Astrocyte (in vitro differentiated cells and primary cell): ENCODE data around the gene ADGRG7. TPM values are rescaled to one million over a fixed set of nuclear protein-coding genes. Genes with fewer than 3 reads are reported as not detected.

Experiments used
- DNase-seq: peaks from one replicate; pipeline ENCODE4 v3.0.0-alpha.2; 2010; ENCODE audit warnings: low read depth
- FAIRE-seq: peaks from 2 replicates; lab custom pipeline; 2011; peaks lifted over from hg19 to GRCh38; lab: Jason Lieb, UNC
- H2AFZ ChIP-seq: 2 replicates; pipeline ENCODE4 v1.6.0; 2012; ENCODE audit warnings: low read depth, low read length, inconsistent platforms
- H3K27ac ChIP-seq: 2 replicates; pipeline ENCODE4 v1.5.1; 2011; ENCODE audit warnings: low read depth, low read length, inconsistent platforms
- H3K27me3 ChIP-seq: 2 replicates; pipeline ENCODE4 v1.6.0; 2011; ENCODE audit warnings: low read length, inconsistent platforms; ENCODE audit not compliant: insufficient read depth
- H3K36me3 ChIP-seq: 2 replicates; pipeline ENCODE4 v1.5.1; 2011; ENCODE audit warnings: low read length, inconsistent platforms; ENCODE audit not compliant: insufficient read depth
- H3K4me1 ChIP-seq: 2 replicates; pipeline ENCODE4 v1.5.1; 2011; ENCODE audit warnings: low read length, inconsistent platforms; ENCODE audit not compliant: insufficient read depth
- H3K4me2 ChIP-seq: 2 replicates; pipeline ENCODE4 v1.6.0; 2012; ENCODE audit warnings: low read length, inconsistent platforms
- H3K4me3 ChIP-seq: 2 replicates; pipeline ENCODE4 v1.5.1; 2011; ENCODE audit warnings: low read depth, mild to moderate bottlenecking, low read length, inconsistent platforms; ENCODE audit not compliant: insufficient read depth
- H3K79me2 ChIP-seq: 2 replicates; pipeline ENCODE4 v1.6.0; 2012; ENCODE audit warnings: mild to moderate bottlenecking, low read length, inconsistent platforms; ENCODE audit not compliant: insufficient read depth
- H3K9ac ChIP-seq: 2 replicates; pipeline ENCODE4 v1.6.0; 2012; ENCODE audit warnings: mild to moderate bottlenecking, low read length, inconsistent platforms
- H3K9me3 ChIP-seq: 2 replicates; pipeline ENCODE4 v1.5.1; 2012; ENCODE audit warnings: low read depth, mild to moderate bottlenecking, low read length, inconsistent platforms; ENCODE audit not compliant: insufficient read depth
- H4K20me1 ChIP-seq: 2 replicates; pipeline ENCODE4 v1.6.0; 2012; ENCODE audit warnings: low read length, inconsistent platforms; ENCODE audit not compliant: insufficient read depth
- H3K27ac Mint-ChIP-seq: one replicate; pipeline ENCODE4 v1.8.0; 2021; ENCODE audit warnings: mild to moderate bottlenecking, mixed read lengths; ENCODE audit not compliant: unreplicated experiment
- H3K27me3 Mint-ChIP-seq: one replicate; pipeline ENCODE4 v1.8.0; 2021; ENCODE audit warnings: low read depth, mixed read lengths; ENCODE audit not compliant: unreplicated experiment
- H3K36me3 Mint-ChIP-seq: one replicate; pipeline ENCODE4 v1.8.0; 2021; ENCODE audit warnings: low read depth, mixed read lengths; ENCODE audit not compliant: unreplicated experiment
- H3K4me1 Mint-ChIP-seq: one replicate; pipeline ENCODE4 v1.8.0; 2021; ENCODE audit warnings: low read depth, mixed read lengths; ENCODE audit not compliant: unreplicated experiment
- H3K4me3 Mint-ChIP-seq: one replicate; pipeline ENCODE4 v1.8.0; 2021; ENCODE audit warnings: mild to moderate bottlenecking, moderate library complexity, mixed read lengths; ENCODE audit not compliant: unreplicated experiment
- H3K9me3 Mint-ChIP-seq: one replicate; pipeline ENCODE4 v1.8.0; 2021; ENCODE audit warnings: mild to moderate bottlenecking, mixed read lengths; ENCODE audit not compliant: unreplicated experiment
- CTCF ChIP-seq: IDR thresholded peaks from 2 replicates; pipeline ENCODE4 v1.5.1; 2011; ENCODE audit warnings: low read depth, mild to moderate bottlenecking, inconsistent platforms, low read length, moderate library complexity; ENCODE audit not compliant: insufficient read depth
- EZH2 ChIP-seq: IDR thresholded peaks from 2 replicates; pipeline ENCODE4 v1.6.1; 2012; ENCODE audit warnings: mild to moderate bottlenecking, low read length, inconsistent platforms; ENCODE audit not compliant: insufficient read depth
- total RNA-seq: library from RNA; stranded (reverse); gene quantifications from 2 replicates; pipeline ENCODE4 v1.2.1, GENCODE V29; 2021

The ADGRG7 gene
- total RNA-seq, 1 donor from 2014 or later, result not detected

GRCh38 chr3:100702980-100703345 is 93.6 kb downstream of the ADGRG7 start:
- Mint-ChIP-seq H3K9me3 (peaks cover 3% of the 10 kb centered on the region), H3K4me3 (no peak overlapping the region), H3K4me1 (no peaks in the 10 kb centered on the region), H3K27me3 (peaks cover 19% of the 10 kb centered on the region), H3K36me3 (no peaks in the 10 kb centered on the region), H3K27ac (no peak overlapping the region)
- Histone ChIP-seq H3K4me3 (no peak overlapping the region), H3K27ac (no peak overlapping the region), H3K4me1 (no peaks in the 10 kb centered on the region), H2AFZ (no peak overlapping the region), H3K4me2 (no peak overlapping the region), H3K9ac (no peak overlapping the region), H3K9me3 (no peaks in the 10 kb centered on the region), H3K27me3 (no peaks in the 10 kb centered on the region), H4K20me1 (no peaks in the 10 kb centered on the region), H3K79me2 (no peaks in the 10 kb centered on the region), H3K36me3 (no peaks in the 10 kb centered on the region)
- TF ChIP-seq EZH2, result no peak
- TF ChIP-seq CTCF, result no peak
- DNase-seq (no peak), FAIRE-seq (no peak)

- Histone ChIP-seq H3K27ac (no peak overlapping the region), H3K27me3 (no peaks in the 10 kb centered on the region), H4K20me1 (no peaks in the 10 kb centered on the region), H3K36me3 (no peaks in the 10 kb centered on the region), H3K9me3 (no peaks in the 10 kb centered on the region), H3K4me1 (peaks cover 2% of the 10 kb centered on the region), H2AFZ (no peak overlapping the region), H3K79me2 (no peaks in the 10 kb centered on the region), H3K4me2 (no peak overlapping the region), H3K4me3 (no peak overlapping the region), H3K9ac (no peak overlapping the region)
- peaks cover 17% of the 10 kb centered on the region for H3K27me3 Mint-ChIP-seq
- peaks cover 4% of the 10 kb centered on the region for H3K4me1 Mint-ChIP-seq
- no peak for TF ChIP-seq EZH2
- no peak for TF ChIP-seq CTCF
- no peak overlapping the region for H3K27ac Mint-ChIP-seq
- H3K36me3 Mint-ChIP-seq, result no peaks in the 10 kb centered on the region
- no peak for DNase-seq
- H3K4me3 Mint-ChIP-seq, result no peak overlapping the region
- H3K9me3 Mint-ChIP-seq, result peaks cover 3% of the 10 kb centered on the region
- no peak for FAIRE-seq
Measured at GRCh38 chr3:100703865-100704264, 94.5 kb downstream of the ADGRG7 start.

GRCh38 chr3:100706365-100706764 is 97.0 kb downstream of the ADGRG7 start:
- Histone ChIP-seq H3K4me2 (no peak overlapping the region), H3K4me1 (peaks cover 5% of the 10 kb centered on the region), H4K20me1 (peaks cover 12% of the 10 kb centered on the region), H3K27ac (no peak overlapping the region), H2AFZ (no peak overlapping the region), H3K79me2 (peaks cover 16% of the 10 kb centered on the region), H3K27me3 (no peaks in the 10 kb centered on the region), H3K4me3 (no peak overlapping the region), H3K9ac (no peak overlapping the region), H3K9me3 (no peaks in the 10 kb centered on the region), H3K36me3 (no peaks in the 10 kb centered on the region)
- no peak overlapping the region for H3K27ac Mint-ChIP-seq
- no peak overlapping the region for H3K4me3 Mint-ChIP-seq
- FAIRE-seq, result no peak
- no peak for TF ChIP-seq EZH2
- H3K36me3 Mint-ChIP-seq, result peaks cover 2% of the 10 kb centered on the region
- H3K27me3 Mint-ChIP-seq, result peaks cover 17% of the 10 kb centered on the region
- peaks cover 3% of the 10 kb centered on the region for H3K9me3 Mint-ChIP-seq
- DNase-seq, result peak; percentile 5
- H3K4me1 Mint-ChIP-seq, result peaks cover 9% of the 10 kb centered on the region
